NCI-H446 (cell line): ENCODE measurements around the gene C1orf122.

Experiments
- DNase-seq, 2 experiments: peaks; one replicate each; lab custom pipeline; 2025; lab: John Stamatoyannopoulos, UW

C1orf122 gene

DNA sequence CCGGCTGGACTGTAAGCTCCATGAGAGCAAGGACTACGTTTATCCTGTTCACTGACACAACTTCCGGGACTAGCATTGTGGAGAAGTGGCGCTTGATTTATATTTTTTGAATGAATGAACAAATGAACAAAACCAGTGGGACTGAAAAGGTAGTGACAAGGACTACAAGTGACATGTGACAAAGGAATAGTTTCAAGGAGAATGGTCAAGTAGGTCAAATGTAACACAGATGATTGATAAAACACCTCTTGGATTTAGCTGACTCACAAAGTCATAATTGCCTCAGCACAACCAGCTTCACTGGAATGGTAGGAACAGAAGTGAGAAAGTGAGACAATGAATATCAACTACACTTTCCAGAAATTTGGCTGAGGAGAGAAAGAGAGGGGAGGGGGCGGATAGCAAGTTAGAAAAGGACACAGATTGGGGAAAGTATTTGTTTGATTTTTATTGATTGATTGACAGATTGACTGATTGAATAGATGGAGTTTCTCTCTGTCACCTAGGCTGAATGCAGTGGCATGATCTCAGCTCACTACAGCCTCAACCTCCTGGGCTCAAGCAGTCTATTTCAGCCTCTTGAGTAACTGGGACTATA lies 37.6 kb downstream of the C1orf122 start:
- no peak for DNase-seq

DNA sequence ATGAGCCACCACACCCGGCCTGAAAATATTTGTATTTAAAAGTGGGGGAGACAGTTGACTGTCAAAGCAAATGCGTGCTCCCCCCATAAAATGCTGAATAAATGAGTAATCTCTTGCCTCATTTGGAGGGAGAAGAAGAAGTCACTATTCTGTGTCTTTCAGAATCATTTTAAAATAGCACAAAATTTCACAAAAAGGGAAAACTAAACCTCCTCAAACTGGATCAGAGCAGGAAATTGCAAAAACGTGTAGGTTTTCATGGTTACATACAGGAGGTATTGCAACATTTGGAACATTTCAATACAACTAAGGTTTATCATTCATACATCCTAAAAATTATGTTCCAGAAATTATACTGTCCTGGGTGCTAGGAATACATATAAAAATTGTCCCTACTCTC lies 38.2 kb downstream of the C1orf122 start:
- no peak for DNase-seq

DNA sequence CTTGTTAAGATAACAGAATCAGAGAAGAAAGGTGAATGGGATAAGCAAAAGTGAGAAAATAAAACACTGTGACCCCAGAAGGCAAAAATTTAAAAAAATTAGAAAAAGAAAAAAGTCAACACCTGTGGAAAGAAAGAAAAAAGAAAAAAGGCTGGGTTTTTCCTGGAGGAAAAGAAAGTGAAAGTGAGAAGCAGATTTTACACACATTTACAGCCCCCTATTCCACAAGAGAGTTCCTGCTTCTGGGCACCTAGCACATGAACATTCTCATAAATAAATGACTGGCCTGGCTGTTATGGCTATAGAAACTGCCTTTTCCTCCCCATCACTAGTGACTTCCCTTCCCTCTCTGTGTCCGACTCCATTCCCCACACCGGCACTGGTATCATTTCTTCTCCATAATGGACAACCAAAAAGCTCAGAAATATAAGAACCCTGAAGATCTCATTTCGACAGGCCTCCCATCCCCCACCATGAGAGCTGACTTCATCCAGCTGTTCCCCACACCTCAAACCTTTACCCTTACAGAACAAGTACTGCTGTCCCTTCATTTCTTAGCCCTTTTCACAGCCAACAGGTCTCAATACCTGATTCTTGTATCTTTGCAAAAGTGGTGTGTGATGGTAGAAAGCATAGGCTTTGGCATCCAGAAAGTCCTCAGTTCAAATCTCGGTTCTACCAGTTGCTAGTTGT lies 39.2 kb downstream of the C1orf122 start:
- DNase-seq, result no peak

DNA sequence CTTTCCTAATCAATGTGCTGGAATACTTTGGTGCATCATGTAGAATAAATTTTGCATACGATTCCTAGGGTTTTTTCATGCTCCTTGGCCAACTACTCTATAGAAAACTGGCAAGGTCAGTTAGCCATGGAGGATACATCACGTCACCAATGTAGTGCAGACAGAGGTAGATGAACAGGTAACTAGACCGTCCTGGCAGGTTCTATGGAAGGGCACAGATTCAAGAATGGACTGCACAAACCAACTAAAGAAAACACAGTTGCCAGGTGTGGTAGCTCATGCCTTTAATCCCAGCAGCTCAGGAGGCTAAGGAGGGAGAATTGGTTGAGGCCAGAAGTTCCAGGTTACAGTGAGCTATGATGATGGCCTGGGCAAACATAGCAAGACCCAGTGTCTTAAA lies 41.9 kb downstream of the C1orf122 start:
- DNase-seq, result no peak

DNA sequence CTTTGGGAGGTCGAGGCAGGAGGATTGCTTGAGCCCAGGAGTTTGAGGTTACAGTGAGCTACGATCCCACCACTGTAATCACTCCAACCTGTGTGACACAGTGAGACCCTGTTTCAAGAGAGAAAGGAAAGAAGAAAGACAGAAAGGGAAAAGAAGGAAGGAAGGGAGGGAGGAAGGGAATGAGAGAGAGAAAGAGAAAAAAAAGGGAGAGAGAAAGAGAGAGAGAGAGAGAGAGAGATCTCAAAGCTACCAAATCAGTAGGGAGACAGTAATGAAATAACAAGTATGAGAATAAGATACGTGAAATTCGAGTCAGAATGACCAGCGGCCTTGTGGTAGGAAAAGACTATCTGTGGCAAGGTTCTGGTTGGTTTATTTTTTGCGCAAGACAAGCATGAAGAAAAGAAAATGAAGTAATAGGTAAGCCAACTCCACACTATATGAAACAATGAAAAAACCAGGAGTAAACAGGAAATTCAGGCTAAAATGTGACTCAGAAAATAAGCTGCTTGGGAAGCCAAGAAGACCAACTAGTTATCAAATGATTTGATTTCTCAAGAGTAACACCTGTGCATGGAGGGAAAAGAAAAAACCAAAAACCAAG lies 42.9 kb downstream of the C1orf122 start:
- DNase-seq, result no peak

DNA sequence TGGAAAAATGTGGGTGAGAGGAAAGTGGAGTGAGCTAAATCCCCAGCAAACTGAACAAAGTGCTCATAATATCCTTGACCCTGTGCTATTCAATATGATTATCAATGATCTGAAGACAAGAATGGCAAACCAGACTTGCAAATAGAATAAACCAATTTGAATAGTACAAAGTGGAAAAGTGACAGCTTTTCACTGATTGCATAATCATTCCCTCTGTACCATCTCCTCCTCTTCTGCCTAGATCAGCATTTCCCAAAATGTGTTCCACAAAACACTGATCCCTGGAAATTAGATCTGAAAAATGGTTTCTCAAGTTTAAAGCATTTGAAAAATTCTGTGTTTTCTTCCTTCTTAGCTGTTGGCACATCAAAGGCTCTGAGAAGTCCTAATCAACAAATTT lies 43.7 kb downstream of the C1orf122 start:
- DNase-seq, result no peak

DNA sequence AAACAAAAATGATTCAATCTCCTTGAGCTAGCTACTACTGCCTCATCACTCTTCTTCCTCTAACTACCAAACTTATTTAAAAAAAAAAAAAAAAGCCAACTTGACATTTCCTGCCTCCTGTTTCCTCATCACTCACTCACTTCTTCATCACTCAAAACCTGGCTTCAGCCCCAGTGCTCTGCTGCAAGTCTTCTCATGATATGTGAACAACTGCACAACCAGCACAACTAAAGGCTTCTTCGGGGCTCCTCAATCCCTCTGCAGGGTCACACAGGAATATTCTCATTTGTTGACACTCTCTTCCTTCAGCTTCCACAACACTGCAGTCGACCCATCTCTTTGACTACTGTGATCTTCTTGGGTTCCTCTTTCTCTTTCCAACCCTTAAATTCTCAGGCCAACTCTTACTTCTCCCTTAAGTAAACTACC lies 44.2 kb downstream of the C1orf122 start:
- DNase-seq, result no peak

DNA sequence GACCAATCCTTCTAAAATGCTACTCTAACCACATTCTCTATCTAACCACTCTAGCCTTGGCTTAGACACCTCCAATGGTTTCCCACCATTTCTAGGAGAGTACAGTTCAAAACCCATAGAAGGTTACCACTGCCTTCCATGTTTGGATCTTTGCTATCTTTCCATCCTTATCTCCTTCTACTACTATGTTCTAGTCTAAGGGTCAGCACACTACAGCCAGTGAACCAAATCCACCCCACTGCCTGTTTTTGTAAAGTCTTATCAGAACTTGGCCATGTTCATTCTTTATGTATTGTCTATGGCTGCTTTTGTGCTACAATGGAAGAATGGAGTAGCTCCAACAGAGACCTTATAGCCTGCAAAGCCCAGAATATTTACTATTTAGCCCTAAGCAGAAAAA lies 45.6 kb downstream of the C1orf122 start:
- DNase-seq, result no peak

DNA sequence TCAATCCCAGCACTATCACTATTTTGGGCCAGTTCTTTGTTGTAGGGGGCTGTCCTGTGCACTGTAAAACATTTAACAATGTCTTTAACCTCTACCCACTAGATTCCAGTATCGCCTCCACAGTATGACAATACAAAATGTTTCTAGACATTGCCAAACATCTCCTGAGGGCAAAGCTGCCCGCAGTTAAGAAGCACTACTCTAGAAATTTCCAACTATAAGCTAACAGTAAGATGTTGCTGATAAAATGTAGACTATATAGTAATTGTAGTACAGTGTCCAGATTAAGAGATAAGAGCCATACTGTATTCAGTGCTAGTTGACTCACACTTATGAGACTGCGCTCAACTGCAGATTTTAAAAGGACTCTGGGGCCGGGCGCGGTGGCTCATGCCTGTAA lies 46.8 kb downstream of the C1orf122 start:
- no peak for DNase-seq
